NOMO-1 (cell line): ENCODE results near the gene IFNL3.
"Not testable (repeated sequence)": the region's sequence is repeated elsewhere in the genome, so short reads cannot be mapped to it uniquely, and the experiment has no call there.

ENCODE experiments used
- DNase-seq, 2 experiments: peaks; one replicate each; lab custom pipeline; 2025; ENCODE audit not compliant: unreplicated experiment in 2 of 2; lab: John Stamatoyannopoulos, UW

The IFNL3 gene

GRCh38 chr19:39244410-39245100 is at the start of gene IFNL3:
IFNL3 (minus strand) TSS chr19:39245006; CDS start chr19:39244967, 39 bp downstream.
- DNase-seq: not testable (repeated sequence)

- no peak for DNase-seq
These were observed 48.6 kb upstream of the IFNL3 start for GRCh38 chr19:39293394-39293793.

GRCh38 chr19:39284032-39284431 is 39.2 kb upstream of the IFNL3 start:
- DNase-seq: no peak

GRCh38 chr19:39282021-39282420 is 37.2 kb upstream of the IFNL3 start:
- no peak for DNase-seq

- no peak for DNase-seq
These were observed 32.8 kb upstream of the IFNL3 start for GRCh38 chr19:39277598-39277997.

GRCh38 chr19:39276740-39277139 is 31.9 kb upstream of the IFNL3 start:
- no peak for DNase-seq

GRCh38 chr19:39275578-39275977 is 30.8 kb upstream of the IFNL3 start:
- no peak for DNase-seq

- DNase-seq: not testable (repeated sequence)
These were observed 29.1 kb upstream of the IFNL3 start for GRCh38 chr19:39273859-39274258.

- DNase-seq: no peak
These were observed 25.4 kb upstream of the IFNL3 start for GRCh38 chr19:39270036-39270871.

- DNase-seq: not testable (repeated sequence)
These were observed 24.6 kb upstream of the IFNL3 start for GRCh38 chr19:39269369-39269768.

- not testable (repeated sequence) for DNase-seq
These were observed 23.9 kb upstream of the IFNL3 start for GRCh38 chr19:39268531-39269223.

- DNase-seq: not testable (repeated sequence)
These were observed 23.3 kb upstream of the IFNL3 start, which contains the start of gene IFNL2 for GRCh38 chr19:39268085-39268484. IFNL2 (plus strand) TSS chr19:39268396; CDS start chr19:39268569, 173 bp downstream.

GRCh38 chr19:39265321-39265916 is 20.6 kb upstream of the IFNL3 start:
- no peak for DNase-seq

GRCh38 chr19:39264306-39265290 is 19.8 kb upstream of the IFNL3 start:
- no peak for DNase-seq

- DNase-seq: no peak
These were observed 19.1 kb upstream of the IFNL3 start for GRCh38 chr19:39263912-39264305.

- DNase-seq: no peak
These were observed 17.7 kb upstream of the IFNL3 start for GRCh38 chr19:39262496-39262895.

- DNase-seq: no peak
These were observed 16.9 kb upstream of the IFNL3 start for GRCh38 chr19:39261704-39262103.

GRCh38 chr19:39257227-39257626 is 12.4 kb upstream of the IFNL3 start:
- no peak for DNase-seq

- DNase-seq: no peak
These were observed 9.9 kb upstream of the IFNL3 start for GRCh38 chr19:39254531-39255345.
